ENCODE data around the gene CDH5. TPM values are rescaled to one million over a fixed set of nuclear protein-coding genes. Genes with fewer than 3 reads are reported as not detected.

The CDH5 gene
- total RNA-seq, result 373 and 422 TPM in 2 replicates

GRCh38 chr16:66366433-66367299, at the start of gene CDH5:
CDH5 (plus strand) TSS chr16:66366691; CDS start chr16:66379338, 12,647 bp downstream.

GRCh38 chr16:66427036-66427860, 60.8 kb downstream of the CDH5 start, which contains the start of gene BEAN1:
BEAN1 (plus strand) TSS chr16:66427295; CDS start chr16:66437677, 10,382 bp downstream.

Other genes with a start within 250 kb of the CDH5 start
- gene BEAN1, start 60.6 kb downstream of the CDH5 start, total RNA-seq, result 0.15 TPM in 1 of 2 replicates, not detected in the other
- 26.0 and 28.9 TPM in 2 replicates for gene TK2, start 183.4 kb downstream of the CDH5 start, total RNA-seq
- 118 and 121 TPM in 2 replicates for gene CKLF, start 185.9 kb downstream of the CDH5 start, total RNA-seq
- 0.32 and 0.91 TPM in 2 replicates for gene CMTM1, start 199.7 kb downstream of the CDH5 start, total RNA-seq
- gene CMTM2, start 212.8 kb downstream of the CDH5 start, total RNA-seq, result not detected in 2 replicates
- 14.7 and 18.8 TPM in 2 replicates for gene CMTM3, start 238.0 kb downstream of the CDH5 start, total RNA-seq